Hematopoietic multipotent progenitor cell treated with erythropoietin and hydrocortisone succinate and interleukin-3 and kit ligand, for 4 days (in vitro differentiated cells): ENCODE results near the gene MBD2.

ENCODE experiments used
- DNase-seq: peaks from one replicate; pipeline ENCODE4 v3.0.0-alpha.2; 2015

MBD2 gene

GRCh38 chr18:54192900-54193299 is 31.6 kb downstream of the MBD2 start:
- no peak for DNase-seq

GRCh38 chr18:54192415-54192814 is 32.1 kb downstream of the MBD2 start:
- DNase-seq = no peak

GRCh38 chr18:54191352-54191751 is 33.1 kb downstream of the MBD2 start:
- DNase-seq = no peak

GRCh38 chr18:54187372-54187771 is 37.1 kb downstream of the MBD2 start:
- DNase-seq = no peak

DNA sequence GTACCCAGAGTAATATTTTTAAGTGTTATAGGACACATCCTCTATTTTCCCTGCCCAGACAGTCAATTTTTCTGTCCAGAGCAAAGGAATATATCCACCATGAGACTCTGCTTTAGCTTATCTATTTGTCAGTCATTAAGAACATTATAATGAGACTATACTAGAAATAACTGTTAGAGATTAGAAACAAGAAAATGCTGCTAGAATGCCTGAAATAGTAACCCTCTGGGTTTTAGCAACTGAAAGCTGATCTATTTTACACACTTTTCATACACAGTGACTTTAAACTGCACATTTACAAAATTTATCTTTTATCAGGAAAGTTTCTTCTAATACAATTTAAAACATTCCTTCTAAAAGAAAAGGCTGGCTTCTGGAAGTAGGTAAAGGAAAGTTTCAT is 39.6 kb downstream of the MBD2 start:
- DNase-seq = no peak

- DNase-seq = no peak
Observed at GRCh38 chr18:54183390-54183789, 41.1 kb downstream of the MBD2 start.

GRCh38 chr18:54181856-54182602 is 42.4 kb downstream of the MBD2 start:
- peak; percentile 31 for DNase-seq

DNA sequence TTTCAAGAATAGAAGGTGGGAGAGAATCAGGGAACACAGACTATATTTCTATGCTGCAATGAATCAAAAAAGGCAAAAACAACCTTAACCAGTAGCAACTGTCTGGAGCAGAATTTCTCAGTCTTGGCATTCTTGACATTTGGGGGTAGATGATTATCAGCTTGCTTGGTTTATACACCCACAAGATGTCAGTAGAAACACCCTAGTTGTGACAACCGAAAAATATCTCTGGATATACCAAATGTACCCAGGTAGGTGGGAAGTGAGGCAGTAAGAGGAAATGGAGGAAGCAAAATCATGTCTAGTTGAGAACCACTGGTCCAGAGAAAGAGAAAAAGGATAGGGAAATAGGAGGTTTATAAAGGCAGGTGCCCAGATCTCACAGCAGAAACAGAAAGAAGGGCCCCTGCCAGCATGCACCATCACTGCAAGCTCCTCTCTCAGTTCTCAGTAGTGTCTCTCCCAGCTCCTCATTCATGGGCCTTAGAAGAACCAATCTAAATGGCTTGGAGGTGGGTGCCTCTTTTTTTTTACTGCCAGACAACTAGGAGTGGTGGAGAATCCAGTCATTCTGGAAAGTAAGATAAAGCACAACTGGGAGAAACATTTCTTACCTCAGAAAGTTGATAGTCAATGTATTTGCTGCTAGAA is 50.4 kb downstream of the MBD2 start:
- DNase-seq = peak; percentile 46

DNA sequence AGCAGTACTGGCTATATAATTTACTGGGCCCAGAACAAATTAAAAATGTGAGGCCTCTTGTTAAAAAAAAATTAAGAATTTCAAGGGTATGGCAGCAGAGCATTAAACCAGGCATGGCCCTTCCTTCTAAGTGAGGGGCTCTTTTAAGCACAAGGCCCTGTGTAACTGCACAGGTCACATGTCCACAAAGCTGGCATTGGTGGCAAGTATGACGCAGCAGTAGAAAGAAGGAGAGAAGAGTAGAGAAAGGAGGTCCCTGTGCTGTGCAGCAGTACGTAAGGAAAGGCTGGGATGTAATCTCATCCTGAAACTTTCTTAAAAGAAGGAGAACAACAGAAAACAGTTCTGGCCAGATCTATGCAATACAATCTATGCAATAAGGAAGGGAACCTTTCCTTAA is 51.2 kb downstream of the MBD2 start:
- no peak for DNase-seq

GRCh38 chr18:54169431-54170403 is 54.8 kb downstream of the MBD2 start:
- no peak for DNase-seq

- DNase-seq = no peak
Observed at GRCh38 chr18:54165450-54165849, 59.0 kb downstream of the MBD2 start.

GRCh38 chr18:54163453-54163852 is 61.0 kb downstream of the MBD2 start:
- no peak for DNase-seq

DNA sequence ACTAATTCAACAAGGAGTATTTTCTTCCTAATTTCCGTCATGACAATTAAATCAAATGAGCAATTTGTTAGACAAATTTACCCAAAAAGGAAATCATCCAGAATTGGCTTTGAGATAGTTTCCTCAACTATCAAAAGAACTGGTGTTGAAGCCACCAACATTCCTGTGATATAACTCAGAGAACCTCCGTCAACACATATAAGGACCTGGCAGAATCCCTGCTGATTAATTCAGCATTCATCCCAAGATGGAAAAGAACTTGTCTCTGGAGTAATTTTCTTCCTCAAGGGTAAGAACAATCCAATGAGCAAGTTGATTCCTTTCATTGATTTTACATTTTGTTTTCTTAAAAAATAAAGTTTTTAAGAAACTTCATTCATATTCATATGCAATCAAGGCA is 62.0 kb downstream of the MBD2 start:
- DNase-seq = no peak

GRCh38 chr18:54161267-54161666 is 63.2 kb downstream of the MBD2 start:
- DNase-seq = no peak

DNA sequence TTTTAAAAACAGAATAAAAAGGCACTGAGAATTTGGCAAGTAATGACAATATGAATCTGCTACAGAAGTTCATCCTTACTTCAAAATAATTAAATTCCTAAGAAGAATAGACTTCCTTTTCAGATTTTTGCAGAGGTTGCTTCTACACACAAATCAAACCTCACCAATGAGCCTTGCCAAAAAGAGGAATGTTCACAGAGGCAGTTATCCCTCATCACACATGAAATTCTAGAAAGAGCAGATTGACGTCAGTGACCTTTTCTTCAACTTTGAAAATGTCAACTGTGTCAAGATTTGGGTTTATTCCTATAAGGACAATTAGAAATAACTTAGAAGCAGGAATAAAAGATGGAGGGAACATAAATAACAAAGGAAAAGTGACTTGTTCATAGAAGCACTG is 64.6 kb downstream of the MBD2 start:
- no peak for DNase-seq

- no peak for DNase-seq
Observed at GRCh38 chr18:54157646-54158385, 66.7 kb downstream of the MBD2 start.

DNA sequence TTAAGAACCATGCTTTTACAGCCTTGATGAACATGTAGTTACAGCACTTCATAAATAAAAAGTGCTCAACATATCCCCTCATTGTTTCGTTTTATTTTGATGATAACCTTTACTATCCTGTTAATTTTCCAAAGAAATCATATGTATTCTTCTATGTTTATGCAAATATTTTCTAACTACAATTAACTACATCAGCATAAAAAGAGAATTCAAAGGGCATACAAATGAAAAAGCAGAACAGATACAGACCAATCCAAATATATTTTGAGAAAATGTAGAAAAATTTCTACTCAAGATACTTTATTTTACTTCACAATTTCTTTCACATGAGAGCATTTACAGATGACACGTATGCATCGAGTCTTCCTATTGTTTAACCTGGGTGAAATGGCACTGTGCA is 69.1 kb downstream of the MBD2 start:
- no peak for DNase-seq

- DNase-seq = no peak
Observed at GRCh38 chr18:54154231-54154630, 70.2 kb downstream of the MBD2 start.

DNA sequence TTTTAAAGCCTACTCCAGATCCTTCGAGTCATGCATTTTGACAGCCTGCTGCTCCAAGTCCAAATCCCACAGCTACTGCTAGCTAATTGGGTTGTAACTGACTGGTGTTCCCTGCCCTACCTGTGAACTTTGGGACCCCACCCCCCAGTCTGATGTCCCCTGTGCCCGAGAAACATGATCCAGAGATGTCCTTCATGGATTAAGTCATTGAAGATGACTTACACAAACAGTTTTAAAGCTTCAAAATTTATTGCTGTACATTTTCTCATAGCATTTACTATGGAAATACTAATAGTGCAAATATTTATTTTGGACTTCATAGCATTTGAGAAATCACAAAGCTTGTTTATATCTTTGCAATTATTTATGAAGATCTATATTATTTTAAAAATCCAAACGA is 73.1 kb downstream of the MBD2 start:
- no peak for DNase-seq

GRCh38 chr18:54150226-54150625 is 74.2 kb downstream of the MBD2 start:
- DNase-seq = no peak

- DNase-seq = no peak
Observed at GRCh38 chr18:54149078-54149697, 75.3 kb downstream of the MBD2 start.

- no peak for DNase-seq
Observed at GRCh38 chr18:54148678-54149077, 75.8 kb downstream of the MBD2 start.
